H9 (cell line): Measurements from ENCODE around the gene SDF2L1. TPM values are rescaled to one million over a fixed set of nuclear protein-coding genes. Genes with fewer than 3 reads are reported as not detected.
A peak's percentile ranks its signal among the peaks of the same experiment; 100 is the strongest.

Source experiments
- DNase-seq: peaks from one replicate; pipeline ENCODE4 v3.0.0-alpha.2; 2017
- H2AFZ ChIP-seq: one replicate; pipeline ENCODE4 v1.6.1; 2013; ENCODE audit warnings: mild to moderate bottlenecking, low read length, control low read depth, moderate library complexity
- H2AK5ac ChIP-seq: 2 replicates; pipeline ENCODE4 v1.6.1; 2013; ENCODE audit warnings: low read length, control low read depth, mixed read lengths; ENCODE audit not compliant: insufficient read length
- H2BK120ac ChIP-seq: one replicate; pipeline ENCODE4 v1.6.1; 2013; ENCODE audit warnings: low read depth, mild to moderate bottlenecking, low read length, control low read depth, inconsistent platforms; ENCODE audit not compliant: poor library complexity, severe bottlenecking
- H2BK12ac ChIP-seq: 2 replicates; pipeline ENCODE4 v1.6.1; 2013; ENCODE audit warnings: low read length, control low read depth, mixed read lengths, low read depth; ENCODE audit not compliant: insufficient read length
- H2BK15ac ChIP-seq: 2 replicates; pipeline ENCODE4 v1.6.1; 2013; ENCODE audit warnings: low read depth, low read length, control low read depth
- H2BK20ac ChIP-seq: one replicate; pipeline ENCODE4 v1.6.1; 2013; ENCODE audit warnings: low read depth, mild to moderate bottlenecking, low read length, control low read depth, inconsistent platforms; ENCODE audit not compliant: poor library complexity, severe bottlenecking
- H2BK5ac ChIP-seq: 2 replicates; pipeline ENCODE4 v1.6.1; 2013; ENCODE audit warnings: low read length, control low read depth, mixed read lengths; ENCODE audit not compliant: insufficient read length
- H3K14ac ChIP-seq: 2 replicates; pipeline ENCODE4 v1.6.1; 2013; ENCODE audit warnings: low read length, control low read depth; ENCODE audit not compliant: insufficient read depth
- H3K18ac ChIP-seq: 2 replicates; pipeline ENCODE4 v1.6.1; 2013; ENCODE audit warnings: low read depth, mild to moderate bottlenecking, mixed read lengths, low read length, control low read depth; ENCODE audit not compliant: insufficient read length
- H3K23ac ChIP-seq: 2 replicates; pipeline ENCODE4 v1.6.1; 2013; ENCODE audit warnings: low read length, control low read depth, mixed read lengths, low read depth; ENCODE audit not compliant: insufficient read length
- H3K23me2 ChIP-seq: 2 replicates; pipeline ENCODE4 v1.6.1; 2013; ENCODE audit warnings: low read depth, mild to moderate bottlenecking, mixed read lengths, low read length, control low read depth; ENCODE audit not compliant: insufficient read length, poor library complexity, severe bottlenecking
- H3K27ac ChIP-seq: 2 replicates; pipeline ENCODE4 v1.5.1; 2013; ENCODE audit warnings: low read length, control low read depth, mixed read lengths, low read depth; ENCODE audit not compliant: insufficient read length
- H3K27me3 ChIP-seq: 2 replicates; pipeline ENCODE4 v1.6.1; 2013; ENCODE audit warnings: low read length, control low read depth, inconsistent platforms; ENCODE audit not compliant: insufficient read depth
- H3K4ac ChIP-seq: 2 replicates; pipeline ENCODE4 v1.6.1; 2013; ENCODE audit warnings: low read depth, mild to moderate bottlenecking, control low read depth, inconsistent platforms, low read length, moderate library complexity
- H3K4me1 ChIP-seq: 2 replicates; pipeline ENCODE4 v1.6.1; 2013; ENCODE audit warnings: low read length, control low read depth, inconsistent platforms; ENCODE audit not compliant: insufficient read depth
- H3K4me2 ChIP-seq: 2 replicates; pipeline ENCODE4 v1.6.1; 2013; ENCODE audit warnings: low read length, control low read depth, mixed read lengths; ENCODE audit not compliant: insufficient read length, insufficient read depth
- H3K56ac ChIP-seq: 2 replicates; pipeline ENCODE4 v1.6.1; 2013; ENCODE audit warnings: low read depth, mild to moderate bottlenecking, mixed read lengths, low read length, control low read depth; ENCODE audit not compliant: insufficient read length
- H3K79me1 ChIP-seq: 2 replicates; pipeline ENCODE4 v1.6.1; 2013; ENCODE audit warnings: low read depth, mild to moderate bottlenecking, moderate library complexity, low read length, control low read depth, inconsistent platforms; ENCODE audit not compliant: insufficient read depth, poor library complexity, severe bottlenecking
- H3K79me2 ChIP-seq: 2 replicates; pipeline ENCODE4 v1.6.1; 2013; ENCODE audit warnings: low read length, control low read depth, inconsistent platforms; ENCODE audit not compliant: insufficient read depth
- H3K9ac ChIP-seq: 2 replicates; pipeline ENCODE4 v1.6.1; 2013; ENCODE audit warnings: low read length, control low read depth, mixed read lengths; ENCODE audit not compliant: insufficient read length; ENCODE audit errors: extremely low read depth
- H3K9me3 ChIP-seq: one replicate; pipeline ENCODE4 v1.6.1; 2013; ENCODE audit warnings: low read depth, low read length, inconsistent platforms; ENCODE audit not compliant: control insufficient read depth
- H3T11ph ChIP-seq: one replicate; pipeline ENCODE4 v1.6.1; 2013; ENCODE audit warnings: mild to moderate bottlenecking, low read length, control low read depth, inconsistent platforms
- H4K20me1 ChIP-seq: one replicate; pipeline ENCODE4 v1.6.1; 2013; ENCODE audit not compliant: control insufficient read depth, insufficient read length, insufficient read depth
- H4K5ac ChIP-seq: 2 replicates; pipeline ENCODE4 v1.6.1; 2013; ENCODE audit warnings: low read depth, mild to moderate bottlenecking, mixed read lengths, low read length, control low read depth; ENCODE audit not compliant: insufficient read length
- H4K8ac ChIP-seq: replicated peaks from 2 replicates; pipeline ENCODE4 v1.6.1; 2013; ENCODE audit warnings: low read length, control low read depth, mixed read lengths, low read depth; ENCODE audit not compliant: insufficient read length
- H4K91ac ChIP-seq: 2 replicates; pipeline ENCODE4 v1.6.1; 2013; ENCODE audit warnings: low read depth, mild to moderate bottlenecking, moderate library complexity, mixed read lengths, low read length, control low read depth; ENCODE audit not compliant: insufficient read length
- H3K27ac Mint-ChIP-seq, 3 experiments: 2 replicates in 2 of 3; 3 replicates in 1 of 3; pipeline ENCODE4 v1.8.0; 2020 to 2021; ENCODE audit warnings: mixed read lengths in 3 of 3, mild to moderate bottlenecking in 1 of 3, moderate library complexity in 1 of 3
- H3K27me3 Mint-ChIP-seq: 2 replicates; pipeline ENCODE4 v1.8.0; 2021; ENCODE audit warnings: low read depth, mild to moderate bottlenecking, moderate library complexity, mixed read lengths
- H3K36me3 Mint-ChIP-seq, 3 experiments: 2 replicates in 2 of 3; 3 replicates in 1 of 3; pipeline ENCODE4 v1.8.0; 2020 to 2021; ENCODE audit warnings: low read depth in 3 of 3, mixed read lengths in 3 of 3; ENCODE audit not compliant: insufficient read depth in 1 of 3
- H3K4me1 Mint-ChIP-seq, 2 experiments: 2 replicates each; pipeline ENCODE4 v1.8.0; 2020; ENCODE audit warnings: mixed read lengths in 2 of 2
- H3K4me3 Mint-ChIP-seq, 2 experiments: 2 replicates in 1 of 2; 3 replicates in 1 of 2; pipeline ENCODE4 v1.8.0; 2020 to 2021; ENCODE audit warnings: mild to moderate bottlenecking in 2 of 2, mixed read lengths in 2 of 2, moderate library complexity in 1 of 2
- H3K9me3 Mint-ChIP-seq, 2 experiments: 2 replicates in 1 of 2; 3 replicates in 1 of 2; pipeline ENCODE4 v1.8.0; 2020; ENCODE audit warnings: mild to moderate bottlenecking in 2 of 2, mixed read lengths in 2 of 2, moderate library complexity in 1 of 2
- CTCF ChIP-seq: fragments of 200-600 bp; sonication (generic); conservative IDR thresholded peaks from 3 replicates; pipeline ENCODE4 v1.8.0; 2021; ENCODE audit warnings: antibody characterized with exemption, mild to moderate bottlenecking
- WGBS: extraction: QIAGEN DNeasy Blood & Tissue Kit; methylation state at CpG from one replicate; pipeline ENCODE4 v1.1.7; 2013; ENCODE audit warnings: missing lambda C conversion rate, low lambda C conversion rate, mixed read lengths; ENCODE audit not compliant: insufficient read length; ENCODE audit errors: extremely low coverage; 5-methylcytosine and 5-hydroxymethylcytosine counted together
- total RNA-seq: library from RNA; stranded (reverse); gene quantifications from 2 replicates; pipeline ENCODE4 v1.2.1, GENCODE V29; 2021

SDF2L1 gene
- total RNA-seq, 1 experiment from 2014 or later: 36.0 TPM

- Histone ChIP-seq H3K27ac (no peak overlapping the region), H4K5ac (no peak overlapping the region), H3K14ac (no peak overlapping the region), H2BK120ac (no peak overlapping the region), H2BK20ac (no peak overlapping the region), H3K18ac (no peak overlapping the region), H2AK5ac (no peak overlapping the region), H3T11ph (no peak overlapping the region), H3K4ac (no peak overlapping the region), H3K4me1 (no peaks in the 10 kb centered on the region; the same call in none of the 2 replicates), H3K4me2 (no peak overlapping the region), H4K8ac (no peak overlapping the region), H4K91ac (no peak overlapping the region), H3K9me3 (no peaks in the 10 kb centered on the region), H3K79me1 (no peaks in the 10 kb centered on the region), H4K20me1 (no peaks in the 10 kb centered on the region), H2BK15ac (no peak overlapping the region), H2AFZ (no peak overlapping the region), H3K9ac (no peak overlapping the region), H3K27me3 (no peaks in the 10 kb centered on the region), H3K23me2 (no peaks in the 10 kb centered on the region), H3K79me2 (no peaks in the 10 kb centered on the region), H2BK5ac (no peak overlapping the region), H3K56ac (no peak overlapping the region), H2BK12ac (no peak overlapping the region), H3K23ac (no peak overlapping the region)
- TF ChIP-seq CTCF: no peak
- peaks cover 6 to 7% of the 10 kb centered on the region in 2 experiments; a peak in 2 of 4 replicates for H3K4me1 Mint-ChIP-seq
- peaks cover 3 to 29% (median 21%) of the 10 kb centered on the region in 3 experiments; a peak in 6 of 7 replicates for H3K36me3 Mint-ChIP-seq
- no peak for DNase-seq
- WGBS: no CpG with 5 or more reads among the region's 3 CpGs
- peak overlapping the region in 2 of 3 experiments; percentile 53 to 68; a peak in 3 of 7 replicates for H3K27ac Mint-ChIP-seq
- no peak overlapping the region for H3K4me3 Mint-ChIP-seq
- H3K9me3 Mint-ChIP-seq: no peaks in the 10 kb centered on the region
- peaks cover 1% of the 10 kb centered on the region; the same call in 1 of the 2 replicates for H3K27me3 Mint-ChIP-seq
Observed at GRCh38 chr22:21621025-21621424, 21.1 kb upstream of the SDF2L1 start.
